K562 (cell line): ENCODE data around the gene KCNV2. TPM values are rescaled to one million over a fixed set of nuclear protein-coding genes. Genes with fewer than 3 reads are reported as not detected.

Experiments used
- ATAC-seq: fragments of 200-7000 bp; cut with Tn5 transposase; 3 replicates; pipeline ENCODE4 v1.9.1; 2020; ENCODE audit warnings: moderate library complexity
- BruUV-seq: library from RNA; stranded (reverse); fragments of 400-500 nt; replicated peaks from 2 replicates; lab custom pipeline; 2021; lab: Mats Ljungman, UMichigan
- CTCF ChIA-PET: fragments of 300-600 bp; formaldehyde crosslinking; extraction: SDS; loops from one replicate; lab custom pipeline; 2021; ENCODE audit warnings: low intra/inter-chr PET ratio; lab: Yijun Ruan, JAX
- POLR2A ChIA-PET: fragments of 300-600, 350-650 bp; sonication (Branson Sonifier 250); formaldehyde crosslinking; extraction: SDS; loops from one replicate; lab custom pipeline; 2021; ENCODE audit warnings: antibody characterized with exemption, inconsistent platforms; lab: Yijun Ruan, JAX
- DNase-seq, 4 experiments: peaks; one replicate each; pipeline versions ENCODE4 v3.0.0 to v3.0.0-alpha.2; 2011 to 2018; ENCODE audit warnings: low spot score in 3 of 4, mixed read lengths in 3 of 4; ENCODE audit errors: extremely low read depth in 1 of 4
- FAIRE-seq: peaks from 2 replicates; lab custom pipeline; 2011; peaks lifted over from hg19 to GRCh38; lab: Jason Lieb, UNC
- H2AFZ ChIP-seq: 2 replicates; pipeline ENCODE4 v1.6.0; 2011; ENCODE audit warnings: low read depth, low read length, control low read depth, inconsistent platforms
- H3K27ac ChIP-seq: fragments of 200-600 bp; 3 replicates; pipeline ENCODE4 v1.8.0; 2011; ENCODE audit warnings: low read depth, mild to moderate bottlenecking, control low read depth, inconsistent platforms, low read length, moderate library complexity, mixed read lengths; ENCODE audit errors: extremely low read depth
- H3K27me3 ChIP-seq, 2 experiments: fragments of 300-600 bp in 1 of 2; 2 replicates in 1 of 2; 3 replicates in 1 of 2; pipeline versions ENCODE4 v1.6.0 to v1.8.0; 2011; ENCODE audit warnings: inconsistent platforms in 2 of 2, low read length in 2 of 2, mild to moderate bottlenecking in 1 of 2, mixed read lengths in 1 of 2, moderate library complexity in 1 of 2; ENCODE audit not compliant: control insufficient read depth in 2 of 2, insufficient read depth in 2 of 2
- H3K36me3 ChIP-seq: fragments of 300-600 bp; 3 replicates; pipeline ENCODE4 v1.8.0; 2011; ENCODE audit warnings: mild to moderate bottlenecking, low read length, inconsistent platforms; ENCODE audit not compliant: control insufficient read depth, insufficient read depth
- H3K4me1 ChIP-seq, 2 experiments: fragments of 200-600 bp in 1 of 2; replicated peaks in 1 of 2; 2 replicates in 1 of 2; 3 replicates in 1 of 2; pipeline versions ENCODE4 v1.5.1 to v1.8.0; 2011; ENCODE audit warnings: inconsistent platforms in 2 of 2, low read length in 2 of 2, mild to moderate bottlenecking in 1 of 2, mixed read lengths in 1 of 2, moderate library complexity in 1 of 2; ENCODE audit not compliant: control insufficient read depth in 2 of 2, insufficient read depth in 2 of 2
- H3K4me2 ChIP-seq: 2 replicates; pipeline ENCODE4 v1.6.1; 2011; ENCODE audit warnings: low read length, control low read depth, inconsistent platforms, mixed read lengths; ENCODE audit not compliant: insufficient read depth
- H3K4me3 ChIP-seq: fragments of 200-600 bp; sonication (generic), shearing (Covaris generic); 2 replicates; pipeline ENCODE4 v1.5.1; 2016; ENCODE audit warnings: control low read depth, inconsistent platforms
- H3K79me2 ChIP-seq: fragments of 200-600 bp; 3 replicates; pipeline ENCODE4 v1.8.0; 2011; ENCODE audit warnings: low read length, inconsistent platforms; ENCODE audit not compliant: control insufficient read depth, insufficient read depth
- H3K9ac ChIP-seq, 2 experiments: 2 replicates each; pipeline versions ENCODE4 v1.6.0 to v1.6.1; 2011; ENCODE audit warnings: low read depth in 2 of 2, low read length in 2 of 2, control low read depth in 1 of 2, inconsistent platforms in 1 of 2, mild to moderate bottlenecking in 1 of 2, mixed read lengths in 1 of 2; ENCODE audit not compliant: insufficient read depth in 1 of 2
- H3K9me1 ChIP-seq: one replicate; pipeline ENCODE4 v1.6.0; 2011; ENCODE audit warnings: inconsistent platforms, mild to moderate bottlenecking, low read length, moderate library complexity; ENCODE audit not compliant: control insufficient read depth, insufficient read depth
- H3K9me3 ChIP-seq: replicated peaks from 2 replicates; pipeline ENCODE4 v1.5.1; 2011; ENCODE audit warnings: low read depth, low read length, inconsistent platforms; ENCODE audit not compliant: control insufficient read depth, insufficient read depth
- H4K20me1 ChIP-seq: replicated peaks from 2 replicates; pipeline ENCODE4 v1.6.1; 2011; ENCODE audit warnings: low read length, inconsistent platforms, mixed read lengths; ENCODE audit not compliant: control insufficient read depth, insufficient read depth
- FOXJ3 ChIP-seq: sonication (generic); formaldehyde crosslinking; IDR thresholded peaks from 2 replicates; pipeline ENCODE4 v1.4.0; 2020; ENCODE audit warnings: mild to moderate bottlenecking, missing genetic modification reagents
- ZNF212 ChIP-seq: fragments of 450-650 bp; formaldehyde crosslinking; IDR thresholded peaks from 2 replicates; pipeline ENCODE4 v1.4.0; 2020; ENCODE audit warnings: mild to moderate bottlenecking
- ZNF316 ChIP-seq: fragments of 450-650 bp; IDR thresholded peaks from 2 replicates; pipeline ENCODE4 v1.6.1; 2016
- ZNF589 ChIP-seq: fragments of 200-800 bp; sonication (Bioruptor generic); IDR thresholded peaks from 2 replicates; pipeline ENCODE4 v1.6.1; 2016; ENCODE audit warnings: low read depth, missing genetic modification characterization, missing compliant biosample characterization
- WGBS: fragments of 100-300 bp; shearing (Covaris generic); methylation state at CpG from one replicate; pipeline ENCODE4 v1.1.6; 2016; ENCODE audit warnings: low coverage, mixed read lengths; ENCODE audit not compliant: insufficient coverage; ENCODE audit errors: missing lambda C conversion rate; 5-methylcytosine and 5-hydroxymethylcytosine counted together
- in situ Hi-C: fragments of 300-500 bp; cut with MboI; formaldehyde crosslinking; loops from 4 replicates; pipeline ENCODE4 v1.15.0; 2018; ENCODE audit warnings: inconsistent platforms, mixed read lengths
- intact Hi-C: fragments of 100-400 bp; cut with micrococcal nuclease; formaldehyde crosslinking; loops from 2 replicates; pipeline ENCODE4 v1.14.2; 2022
- polyA plus RNA-seq, 8 experiments: library from polyadenylated mRNA; depleted of rRNA in 4 of 8; stranded (reverse) in 5 of 8; unstranded in 3 of 8; fragments of >200 nt; fragmentation: Nextera tagmentation in 2 of 8; fragmentation: Illumina TruSeq in 1 of 8; extraction: Ambion mirVana in 2 of 8; extraction: Trizol in 1 of 8; gene quantifications; 2 replicates each; pipeline versions ENCODE4 v1.2.1 to v1.2.3, GENCODE V29; 2011 to 2014; ENCODE audit warnings: inconsistent platforms in 1 of 8, missing spikeins in 1 of 8
- total RNA-seq, 7 experiments: library from RNA; depleted of rRNA in 6 of 7; stranded (reverse); fragments of >200 nt in 6 of 7; fragmentation: Illumina TruSeq in 2 of 7; extraction: Trizol in 2 of 7; gene quantifications; 2 replicates each; pipeline versions ENCODE4 v1.2.1 to v1.2.3, GENCODE V29; 2011 to 2021; ENCODE audit warnings: low replicate concordance in 1 of 7

Gene KCNV2
- total and polyA plus RNA-seq, 9 of the 15 experiments (the other 6 are each of a cell fraction or from before 2014, with no cell fraction given) = 0.03 TPM; not detected in 8

DNA sequence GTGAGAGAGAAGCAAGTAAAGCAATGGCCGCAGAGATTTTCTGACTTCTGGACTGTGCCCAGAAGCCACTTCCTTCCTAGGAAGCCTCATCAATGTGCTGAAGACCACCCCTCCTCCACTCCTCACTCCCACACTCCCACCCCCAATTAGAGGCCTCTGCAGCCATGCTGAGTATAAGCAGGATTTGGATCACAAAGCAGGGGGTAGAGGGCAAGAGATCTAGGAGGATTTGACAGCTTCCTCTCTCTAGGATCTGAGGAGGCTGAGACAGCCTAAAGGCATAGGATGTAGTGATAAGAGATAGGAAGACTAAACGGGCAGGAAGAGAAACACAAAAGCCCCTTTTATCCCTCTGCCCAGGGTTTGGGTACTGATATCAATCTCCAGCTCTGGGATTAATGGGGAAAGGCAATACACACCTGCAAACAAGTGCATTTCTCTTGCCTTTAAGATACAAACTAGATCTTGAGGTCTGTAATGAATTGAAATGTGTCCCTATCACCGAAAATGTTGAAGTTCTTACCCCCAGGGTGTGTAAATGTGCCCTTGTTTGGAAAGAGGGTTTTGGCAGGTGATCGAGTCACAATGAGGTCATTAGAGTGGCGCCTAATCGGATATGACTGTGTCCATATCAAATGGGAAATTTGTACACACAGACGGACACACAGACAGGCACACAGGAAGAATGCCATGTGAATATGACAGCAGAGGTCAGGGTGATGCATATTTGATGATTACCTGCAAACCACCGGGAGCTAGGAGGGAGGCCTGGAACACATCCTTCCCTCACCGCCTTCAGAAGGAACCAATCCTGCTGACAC lies 28.5 kb downstream of the KCNV2 start:
- Histone ChIP-seq H3K4me3 (no peak overlapping the region), H3K79me2 (no peaks in the 10 kb centered on the region), H3K9me1 (no peaks in the 10 kb centered on the region), H2AFZ (no peak overlapping the region), H3K4me1 (no peaks in the 10 kb centered on the region; a peak in 3 of 5 replicates), H3K4me2 (no peak overlapping the region), H3K27ac (no peak overlapping the region), H3K9ac (no peak overlapping the region), H3K9me3 (no peaks in the 10 kb centered on the region), H4K20me1 (no peaks in the 10 kb centered on the region), H3K36me3 (0 out of 3 replicates have a peak, but pooled peaks cover 3% of the 10 kb centered on the region), H3K27me3 (no peaks in the 10 kb centered on the region)
- POLR2A ChIA-PET = interaction anchor here (0.9 kb wide), 1 partner anchor 14 kb away, joined by 5 read pairs; no protein-coding TSS in a partner anchor
- no TSS peak for BruUV-seq
- TF ChIP-seq ZNF589 (CRISPR knock-in tag) (no peak), ZNF212 (CRISPR knock-in tag) (no peak), FOXJ3 (CRISPR knock-in tag) (no peak), ZNF316 (no peak)
- in situ Hi-C loops = no loop called here
- intact Hi-C loops = no loop called here
- no peak for ATAC-seq
- WGBS = 66% methylated on average over 6 of the region's 9 CpGs
- no peak for DNase-seq
- CTCF ChIA-PET = no interaction called here
- no peak for FAIRE-seq

DNA sequence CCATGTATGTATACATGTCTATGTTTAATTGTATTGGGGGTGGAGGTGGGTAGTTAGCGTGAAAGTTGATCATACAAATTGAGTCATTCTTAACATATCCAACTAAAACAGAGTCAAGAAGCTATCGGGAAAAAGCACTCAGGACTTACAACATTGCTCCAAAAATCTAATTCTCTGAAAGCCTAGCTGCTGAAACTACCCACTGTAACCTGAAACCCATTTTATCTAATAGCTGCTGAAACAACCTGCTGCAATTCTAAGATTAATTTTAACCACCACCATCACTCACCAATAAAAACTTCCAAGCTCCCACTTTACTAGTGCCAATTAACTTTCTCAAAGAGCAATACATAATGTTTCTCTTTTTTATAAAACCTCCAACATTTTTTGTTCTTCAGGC lies 32.2 kb downstream of the KCNV2 start:
- no peak overlapping the region for H3K27ac ChIP-seq
- ChIA-PET CTCF (no interaction called here), POLR2A (interaction anchor here (1.4 kb wide), 1 partner anchor 10 kb away, joined by 4 read pairs; no protein-coding TSS in a partner anchor)
- intact Hi-C loops = no loop called here
- no peak for FAIRE-seq
- in situ Hi-C loops = no loop called here
- no peak overlapping the region for H3K4me2 ChIP-seq
- H3K4me3 ChIP-seq = no peak overlapping the region
- BruUV-seq = no TSS peak
- H3K4me1 ChIP-seq = no peaks in the 10 kb centered on the region
- no peak for TF ChIP-seq ZNF589 (CRISPR knock-in tag)
- no peaks in the 10 kb centered on the region for H3K9me1 ChIP-seq
- no peaks in the 10 kb centered on the region; the same call in 2 of the 3 replicates for H3K36me3 ChIP-seq
- H3K79me2 ChIP-seq = 0 out of 3 replicates have a peak, but pooled peaks cover 5% of the 10 kb centered on the region
- H2AFZ ChIP-seq = no peak overlapping the region
- H3K9ac ChIP-seq = no peak overlapping the region
- H3K27me3 ChIP-seq = no peaks in the 10 kb centered on the region
- ATAC-seq = no peak
- no peaks in the 10 kb centered on the region for H4K20me1 ChIP-seq
- 53% methylated on average over 2 of the region's 2 CpGs for WGBS
- no peak for DNase-seq
- no peaks in the 10 kb centered on the region for H3K9me3 ChIP-seq
